NCI-H1092 (cell line): ENCODE measurements around the gene ABCG1.

Experiments used
- DNase-seq: peaks from one replicate; lab custom pipeline; 2025; lab: John Stamatoyannopoulos, UW

ABCG1 gene

DNA sequence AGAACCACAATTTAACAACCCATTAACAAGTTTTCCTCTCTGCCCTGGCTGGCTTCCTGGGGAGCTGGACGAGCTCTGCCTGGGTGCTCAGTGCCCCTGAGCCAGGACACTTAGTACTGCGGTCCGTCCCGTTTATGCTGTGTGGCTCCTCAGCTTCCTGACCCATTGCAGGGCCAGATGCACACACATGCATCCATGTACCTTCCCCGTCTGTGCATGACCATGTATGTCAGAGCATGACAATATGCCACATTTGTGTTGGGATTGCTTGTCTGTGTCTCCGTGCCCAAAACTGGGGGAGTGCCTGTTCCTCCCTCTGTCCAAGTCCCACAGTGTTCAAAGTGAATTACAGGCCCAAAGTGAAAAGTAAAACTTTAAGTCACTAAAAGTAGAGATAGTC lies 106.0 kb downstream of the ABCG1 start:
- no peak for DNase-seq

DNA sequence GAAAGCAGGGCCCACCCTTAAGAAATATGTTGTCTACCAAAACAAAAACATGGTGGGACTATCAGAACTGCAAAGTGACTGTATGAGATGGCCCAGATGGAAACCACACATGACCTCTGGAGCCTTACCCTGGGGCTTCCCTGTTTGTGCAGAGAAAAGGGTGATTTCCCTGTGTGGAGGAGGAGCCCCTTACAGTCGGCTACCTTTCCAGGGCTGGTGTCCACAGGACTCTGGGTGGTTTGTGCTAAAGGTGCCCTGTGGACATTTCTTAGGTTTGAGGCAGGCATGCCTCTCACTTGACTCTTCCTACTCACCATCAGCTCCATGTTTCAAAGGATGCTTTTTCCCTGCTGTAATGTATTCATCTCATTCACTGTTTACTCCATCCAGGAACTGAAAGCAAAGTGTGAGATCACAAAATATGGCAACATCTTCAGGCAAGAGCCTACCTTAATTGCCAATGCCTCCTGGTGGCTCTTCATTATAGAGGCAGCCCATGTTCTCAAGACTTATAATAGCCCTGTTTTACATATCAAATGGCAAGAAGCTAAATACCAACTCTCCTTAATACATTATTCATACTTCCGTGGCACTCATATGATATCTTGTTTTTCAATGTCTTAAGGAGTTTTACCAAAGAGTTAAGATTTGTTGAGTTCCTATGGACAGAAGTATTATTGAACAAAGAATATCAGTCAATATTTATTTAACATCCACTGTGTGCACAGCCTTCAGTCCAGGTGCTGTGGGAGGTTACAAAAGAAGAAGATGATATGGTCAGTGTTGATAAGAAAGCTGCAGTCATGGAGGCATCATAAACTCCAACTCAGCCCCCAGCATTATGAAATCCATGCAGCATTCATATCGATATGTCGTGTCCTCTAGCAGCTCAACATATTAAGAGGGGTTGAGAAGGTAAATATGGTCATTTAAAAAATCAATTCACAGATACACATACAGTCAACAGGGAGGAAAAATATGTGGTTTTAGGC lies 111.7 kb downstream of the ABCG1 start:
- no peak for DNase-seq

DNA sequence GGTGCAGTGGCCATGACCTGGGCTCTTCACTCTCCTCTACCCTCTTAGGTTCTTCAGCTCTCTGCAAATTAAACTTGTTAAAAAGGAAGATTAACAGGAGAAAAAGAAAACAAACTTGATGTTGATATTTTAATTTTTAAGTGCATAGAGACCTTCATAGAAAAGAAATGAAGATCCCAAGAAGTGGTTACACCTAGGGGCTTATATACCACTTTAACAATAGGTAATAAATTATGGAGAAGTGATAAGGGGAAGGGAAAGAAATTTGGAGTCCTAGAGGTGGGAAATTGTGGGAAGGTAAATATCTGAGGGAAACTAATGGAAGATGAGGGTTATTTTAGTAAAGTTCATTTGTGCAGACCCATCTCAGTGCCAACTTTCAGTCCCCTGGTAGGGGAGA lies 112.7 kb downstream of the ABCG1 start:
- no peak for DNase-seq

DNA sequence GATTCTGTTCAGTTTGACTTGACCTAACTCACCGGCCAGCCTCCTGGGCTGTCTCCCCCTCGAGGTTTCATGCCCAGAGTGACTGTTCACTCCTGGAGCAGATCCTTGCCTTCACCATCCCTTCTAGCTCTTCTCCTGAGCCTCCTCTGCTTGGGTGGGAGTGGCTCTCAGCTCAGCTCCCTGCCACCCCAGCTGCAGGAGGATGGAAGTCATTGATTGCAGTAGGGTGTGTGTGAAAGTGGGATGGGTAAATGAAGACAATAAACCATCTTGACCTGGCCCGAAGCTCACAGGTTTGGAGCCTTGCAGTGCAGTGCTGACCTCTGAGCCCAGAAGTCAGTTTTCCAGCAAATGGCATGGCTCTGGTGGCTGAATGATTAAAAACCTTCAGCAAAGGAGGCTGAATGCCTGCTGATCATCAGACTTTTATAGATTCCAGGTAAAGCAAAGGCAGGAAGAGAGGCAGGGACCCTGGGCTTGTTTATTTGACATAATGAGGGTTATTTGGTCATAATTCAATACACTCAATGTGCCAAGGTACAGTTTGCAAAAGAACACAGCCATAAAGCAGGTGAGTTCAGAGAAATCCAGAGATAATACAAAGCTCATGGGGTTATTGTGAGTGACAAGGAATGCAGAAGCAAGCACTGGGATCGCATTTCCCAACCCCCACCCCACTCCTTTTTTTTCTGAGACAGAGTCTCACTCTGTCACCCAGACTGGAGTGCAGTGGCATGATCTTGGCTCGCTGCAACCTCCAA lies 113.8 kb downstream of the ABCG1 start:
- no peak for DNase-seq

DNA sequence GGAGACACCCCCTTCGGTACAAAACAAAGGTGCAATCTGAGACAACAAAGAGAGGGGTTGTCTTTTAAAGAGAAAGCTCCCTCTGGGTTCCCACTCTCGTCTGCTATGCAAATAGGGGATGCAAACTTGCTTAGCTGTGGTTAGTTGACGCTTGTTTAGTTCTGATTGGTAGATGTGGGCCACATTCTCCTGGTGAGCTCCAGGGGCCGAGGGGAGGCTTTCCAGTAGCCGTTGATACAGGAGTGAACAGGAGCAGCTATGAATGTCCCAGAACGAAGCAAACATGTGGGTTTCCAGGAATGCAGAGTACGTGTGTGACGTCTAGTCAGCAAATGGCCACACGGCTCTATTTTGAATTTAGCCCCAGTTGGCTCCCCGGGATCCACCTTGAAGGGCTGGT lies 117.1 kb downstream of the ABCG1 start:
- no peak for DNase-seq

DNA sequence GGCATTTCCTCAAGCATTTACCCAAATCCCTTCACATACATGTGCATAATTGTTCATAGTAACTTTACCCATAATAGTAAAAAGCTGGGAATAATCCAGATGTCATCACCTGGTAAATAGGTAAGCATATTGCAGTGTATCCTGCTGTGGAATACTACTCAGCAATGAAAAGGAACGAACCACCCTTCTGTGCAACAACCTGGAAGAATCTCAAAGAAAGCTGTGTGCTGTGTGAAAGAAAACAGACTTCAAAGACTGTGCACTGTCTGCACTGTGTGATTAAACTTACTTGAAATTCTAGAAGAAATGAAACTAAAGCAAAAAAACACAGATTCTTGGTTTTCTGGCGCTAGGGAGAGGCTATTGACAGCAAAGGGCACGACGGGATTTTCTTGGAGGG lies 118.3 kb downstream of the ABCG1 start:
- no peak for DNase-seq

DNA sequence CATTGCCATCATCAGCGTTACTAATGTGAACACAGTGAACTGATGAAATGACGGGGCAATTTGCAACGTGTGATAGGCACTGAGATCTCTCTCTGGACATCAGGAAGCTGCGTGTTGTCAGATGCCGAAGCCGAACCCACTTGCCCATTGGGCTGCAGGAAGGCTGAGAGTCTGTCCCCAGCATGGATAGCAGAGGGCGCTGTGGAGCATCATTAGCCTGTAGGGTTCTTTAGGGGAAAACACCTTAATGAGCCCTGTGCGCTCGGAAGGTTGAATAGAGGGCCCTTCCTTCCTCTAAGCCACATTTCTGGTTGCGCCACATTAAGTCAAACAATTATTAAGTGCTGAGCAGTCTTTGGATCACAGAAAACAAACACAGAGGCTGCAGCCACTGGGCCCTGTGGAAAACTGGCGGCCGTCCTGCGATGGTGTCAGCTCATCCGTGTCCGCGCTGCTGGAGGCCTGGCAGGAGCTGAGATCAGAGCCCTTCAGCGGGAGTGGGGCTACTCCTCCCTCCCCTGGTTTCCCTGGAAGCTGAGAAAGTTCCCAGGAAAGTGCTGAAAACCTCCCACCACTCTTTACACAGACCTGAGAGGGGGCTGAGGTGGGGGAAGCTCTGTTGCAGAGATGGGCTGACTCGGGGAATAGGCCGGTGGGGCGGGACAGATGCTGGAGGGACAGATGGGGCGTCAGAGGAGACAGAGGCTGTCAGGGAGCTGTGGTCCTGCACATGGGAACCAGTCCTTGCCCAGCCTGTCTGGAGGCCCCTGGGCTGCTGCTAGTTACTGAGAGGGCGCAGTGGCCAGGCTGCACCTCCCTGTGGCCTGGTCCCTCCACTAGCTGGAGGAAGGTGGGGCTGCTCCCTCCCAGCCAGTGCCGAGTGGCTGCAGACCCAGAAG lies 119.1 kb downstream of the ABCG1 start:
- DNase-seq: peak; percentile 95

DNA sequence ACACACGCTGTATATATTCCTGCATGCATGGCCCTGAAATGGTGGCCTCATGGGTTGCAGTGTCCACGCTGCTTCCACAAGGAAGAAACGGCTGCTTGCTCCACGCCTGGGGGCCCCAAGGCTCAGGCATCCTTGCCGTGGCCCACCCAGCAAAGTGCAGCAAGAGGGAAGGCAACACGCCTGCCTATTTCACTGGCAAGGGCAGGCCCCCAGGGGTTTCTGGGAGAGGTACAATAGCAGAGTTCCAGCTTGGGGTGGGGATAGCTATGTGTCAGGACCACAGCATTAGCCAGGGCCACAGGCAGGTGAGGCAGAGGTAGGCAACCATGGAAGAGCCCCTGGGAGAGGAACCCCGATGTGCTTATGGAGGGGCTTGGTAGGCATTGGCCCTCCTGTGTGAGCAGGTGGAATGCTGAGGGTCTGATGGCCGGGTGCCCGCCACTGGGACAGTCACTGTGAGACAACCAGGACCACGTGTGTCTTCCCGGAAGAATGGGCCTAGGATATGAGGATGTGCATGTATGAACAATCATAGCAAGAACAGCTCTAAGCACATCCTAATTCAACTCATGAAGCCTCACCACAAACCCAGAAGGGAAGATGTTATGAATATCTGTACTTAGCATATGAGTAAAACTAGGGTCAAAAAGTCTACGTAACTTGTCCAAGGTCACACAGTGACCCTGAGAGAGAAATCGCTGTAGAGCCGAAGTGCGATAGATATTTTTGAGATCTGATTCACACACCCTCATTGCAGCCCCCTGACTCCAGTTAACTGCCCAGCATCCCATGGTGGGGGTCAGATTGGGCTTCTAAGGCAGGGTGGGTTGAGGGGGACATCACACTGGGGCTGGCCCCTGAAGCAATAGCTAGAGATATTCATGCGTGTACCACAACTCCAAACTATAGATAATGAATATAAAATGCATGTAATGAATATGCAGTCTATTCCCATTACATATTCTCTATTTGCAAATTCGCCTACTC lies 120.1 kb downstream of the ABCG1 start:
- no peak for DNase-seq

DNA sequence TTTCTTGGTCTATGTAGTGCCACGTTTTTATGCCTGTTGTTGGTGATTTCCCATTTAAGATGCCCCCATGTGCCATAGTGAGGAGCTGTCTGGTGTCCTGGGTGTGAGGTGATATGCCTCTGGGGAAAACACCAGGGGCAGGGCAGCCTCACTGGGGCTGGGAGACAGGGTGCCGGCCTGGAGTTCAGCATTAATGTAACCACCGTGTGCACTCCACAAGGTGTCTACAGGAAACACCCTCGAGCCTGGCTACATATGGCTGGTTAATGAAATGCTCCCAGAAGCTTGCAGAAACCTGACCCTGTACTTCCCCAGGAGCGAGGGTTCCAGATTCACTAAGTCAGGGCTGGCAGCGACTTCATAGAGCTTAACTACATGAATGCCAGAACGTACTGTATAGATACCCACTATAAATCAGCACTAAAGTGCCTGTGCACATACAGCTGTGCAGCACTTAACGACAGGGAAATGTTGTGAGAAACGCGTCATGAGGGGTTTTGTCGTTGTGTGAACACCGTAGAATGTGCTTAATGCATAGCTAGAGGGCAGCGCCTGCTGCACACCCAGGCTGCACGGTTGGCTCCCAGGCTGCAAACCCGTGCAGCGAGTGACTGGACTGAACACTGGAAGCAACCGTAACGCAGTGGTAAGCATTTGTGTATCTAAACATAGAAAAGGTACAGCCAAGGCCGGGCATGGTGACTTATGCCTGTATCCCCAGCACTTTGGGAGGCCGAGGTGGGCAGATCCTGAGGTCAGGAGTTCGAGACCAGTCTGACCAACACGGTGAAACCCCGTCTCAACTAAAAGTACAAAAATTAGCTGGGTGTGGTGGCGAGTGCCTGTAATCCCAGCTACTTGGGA lies 121.5 kb downstream of the ABCG1 start:
- DNase-seq: no peak

DNA sequence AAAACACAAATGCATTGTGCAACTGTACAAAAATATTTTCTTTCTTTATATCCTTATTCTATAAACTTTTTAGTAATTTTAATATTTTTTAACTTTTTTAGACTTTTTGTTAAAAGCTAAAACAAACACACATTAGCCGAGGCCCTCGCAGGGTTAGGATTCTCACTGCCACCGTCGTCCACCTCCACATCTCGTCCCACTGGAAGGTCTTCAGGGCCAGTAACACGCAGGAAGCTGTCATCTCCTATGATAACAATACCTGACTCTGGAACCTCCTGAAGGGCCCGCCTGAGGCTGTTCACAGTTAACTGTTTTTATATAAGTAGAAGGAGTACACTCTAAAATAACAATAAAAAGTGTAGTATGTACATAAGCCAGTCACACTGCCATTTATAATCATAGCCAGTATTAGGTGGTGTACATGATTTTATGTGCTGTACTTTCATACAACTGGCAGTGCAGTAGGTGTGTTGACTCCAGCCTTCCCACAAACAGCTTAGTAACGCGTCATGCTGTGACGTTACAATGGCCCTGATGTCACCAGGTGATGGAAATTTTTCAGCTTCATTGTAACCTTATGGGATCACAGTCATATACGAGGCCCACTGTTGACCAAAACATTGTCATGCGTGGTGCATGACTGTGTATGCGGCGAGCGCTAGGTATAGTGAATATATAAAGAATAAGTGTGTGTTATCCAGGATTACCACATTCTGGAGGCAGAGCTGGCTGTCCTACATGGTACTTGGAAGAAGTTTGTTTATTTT lies 123.0 kb downstream of the ABCG1 start:
- DNase-seq: no peak

DNA sequence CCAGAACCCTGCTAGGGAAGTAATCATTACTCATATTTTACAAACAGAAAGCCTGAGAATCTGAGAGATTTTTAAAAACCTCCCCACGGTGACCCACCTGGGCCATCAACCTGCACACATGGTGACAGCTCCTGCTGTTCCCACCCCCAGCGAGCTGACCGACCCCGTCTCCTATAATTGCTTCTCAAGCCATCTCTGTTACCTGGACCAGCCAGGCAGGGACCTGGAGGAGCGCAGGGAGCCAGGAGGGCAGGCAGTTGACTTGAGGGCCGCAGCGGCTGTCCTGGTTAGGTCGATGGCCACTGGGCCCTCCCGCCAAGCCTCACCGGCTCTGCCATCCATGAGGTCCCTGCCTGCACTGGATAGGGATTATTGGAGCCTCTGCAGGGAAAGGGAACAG lies 124.2 kb downstream of the ABCG1 start:
- no peak for DNase-seq

DNA sequence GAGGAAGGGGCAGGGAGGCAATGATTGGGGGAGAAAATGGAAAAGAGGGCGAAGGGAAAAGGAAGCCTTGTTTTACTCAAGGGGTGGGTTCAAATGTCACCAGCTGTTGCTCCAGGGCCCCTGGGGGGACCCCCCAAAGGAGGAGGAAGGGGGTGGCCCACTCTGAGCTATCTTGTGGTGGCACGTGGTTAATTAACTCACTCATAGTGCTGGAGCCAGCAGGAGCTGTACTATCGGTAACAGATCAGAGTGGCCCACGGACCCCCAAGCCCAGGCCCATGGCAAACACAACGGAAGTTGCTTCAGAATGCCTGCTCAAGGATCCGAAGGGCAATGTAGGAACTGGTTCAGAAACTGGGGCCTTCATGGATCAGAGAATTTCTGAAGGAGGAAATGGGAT lies 124.6 kb downstream of the ABCG1 start:
- no peak for DNase-seq

DNA sequence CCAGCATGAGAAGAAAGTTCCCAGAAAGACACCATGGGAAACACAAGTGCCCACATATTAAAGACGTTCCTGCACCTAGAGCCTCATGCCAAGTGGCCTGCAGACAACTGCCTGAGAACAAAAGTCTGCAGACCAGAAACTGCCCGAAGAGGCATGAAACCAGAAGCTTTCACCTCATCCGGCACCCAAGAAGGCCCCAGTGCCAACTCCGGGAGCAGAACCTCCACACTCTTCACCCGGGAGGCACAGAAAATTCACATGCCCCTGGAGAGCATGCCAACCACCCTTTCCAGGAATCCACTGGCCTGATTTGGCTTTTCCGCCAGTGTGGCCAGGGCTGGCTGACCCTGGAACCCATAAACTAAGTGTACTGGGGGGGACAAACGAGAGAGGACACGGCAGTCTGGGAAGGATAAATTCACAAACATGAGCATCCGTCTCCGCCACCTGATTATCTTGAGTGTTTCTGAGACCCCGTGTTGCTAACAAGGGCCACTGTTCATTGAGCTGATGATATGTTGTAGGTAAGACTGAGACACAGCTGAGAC lies 125.1 kb downstream of the ABCG1 start:
- no peak for DNase-seq

DNA sequence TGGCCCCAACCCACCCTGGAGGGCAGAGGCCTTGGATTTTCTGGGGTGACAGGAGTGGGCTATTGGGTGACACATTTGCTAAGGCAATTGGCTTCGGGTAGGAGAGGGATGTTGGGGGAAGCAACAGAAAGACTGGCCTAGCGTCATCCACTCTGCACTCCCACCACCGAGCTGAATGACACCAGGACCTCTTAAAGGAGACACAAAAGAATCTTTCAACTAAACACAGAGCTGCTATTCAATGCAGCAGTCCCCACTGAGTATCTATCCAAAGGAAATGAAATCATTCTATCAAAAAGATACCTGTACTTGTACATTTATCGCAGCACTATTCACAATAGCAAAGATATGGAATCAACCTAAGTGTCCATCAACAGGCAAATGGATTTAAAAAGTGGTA lies 125.7 kb downstream of the ABCG1 start:
- no peak for DNase-seq

DNA sequence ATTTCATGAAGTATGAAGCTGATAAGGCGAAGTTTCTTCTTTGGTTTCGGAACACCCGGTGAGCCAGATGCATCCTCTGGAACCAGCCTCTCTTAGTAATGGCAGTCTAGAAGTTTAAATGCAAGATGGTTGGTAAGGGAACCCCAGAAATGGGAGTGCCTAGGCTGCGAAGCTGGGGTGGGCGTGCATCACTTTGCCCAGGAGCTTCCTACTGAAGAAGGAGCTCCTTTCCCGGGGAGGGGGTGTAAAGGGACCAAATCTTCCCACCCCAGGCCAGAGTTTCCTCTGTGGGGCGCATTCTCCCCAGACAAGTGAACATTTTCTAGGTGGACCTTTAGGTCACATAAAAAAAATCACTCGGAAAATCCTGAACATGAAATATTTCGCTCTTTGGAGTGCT lies 127.5 kb downstream of the ABCG1 start:
- no peak for DNase-seq
